SKM-1 (cell line): ENCODE results near the gene PLXNA4.

ENCODE experiments used
- DNase-seq: peaks from one replicate; lab custom pipeline; 2025; ENCODE audit not compliant: unreplicated experiment; lab: John Stamatoyannopoulos, UW

The PLXNA4 gene

DNA sequence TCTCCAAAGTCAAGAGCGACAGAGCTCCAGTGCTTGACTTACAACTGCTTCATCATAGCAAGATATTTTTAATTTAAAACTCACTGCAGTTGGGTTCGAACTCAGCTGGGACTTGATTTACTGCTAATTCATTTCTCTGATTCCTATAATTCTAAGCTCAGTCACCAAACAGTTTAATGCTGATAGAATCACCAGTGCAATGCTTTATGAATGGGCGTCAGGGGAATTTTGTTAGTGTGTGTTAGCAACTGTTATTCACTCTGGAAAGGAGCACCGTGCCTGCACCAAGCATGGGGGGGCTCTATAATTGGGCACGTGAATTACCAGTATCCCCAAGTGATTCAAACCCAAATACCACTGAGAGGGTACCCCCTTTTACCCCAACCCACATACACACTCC, 10.4 kb downstream of the PLXNA4 start:
- DNase-seq, result no peak

GRCh38 chr7:132565441-132565840, 10.8 kb downstream of the PLXNA4 start:
- no peak for DNase-seq

DNA sequence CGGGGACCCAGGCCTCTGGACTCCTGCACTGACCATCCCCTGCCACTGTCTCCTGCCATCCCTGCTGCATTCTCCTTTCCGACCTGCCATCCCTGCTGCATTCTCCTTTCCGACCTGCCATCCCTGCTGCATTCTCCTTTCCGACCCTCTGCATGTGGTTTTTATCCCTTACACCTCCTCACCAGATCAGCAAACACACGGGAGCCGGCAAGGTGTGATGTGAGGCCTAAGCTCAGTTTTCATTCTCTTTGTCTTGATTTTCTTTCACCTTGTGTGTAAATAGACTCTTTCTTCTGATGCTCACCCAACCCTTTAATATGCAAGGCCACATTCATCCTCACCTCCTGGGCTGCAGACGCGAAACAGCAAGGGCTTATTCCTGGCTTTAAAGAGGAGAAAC, 11.4 kb downstream of the PLXNA4 start:
- DNase-seq, result no peak

GRCh38 chr7:132564090-132564489, 12.2 kb downstream of the PLXNA4 start:
- no peak for DNase-seq

- DNase-seq, result no peak
Observed at GRCh38 chr7:132562690-132563089, 13.6 kb downstream of the PLXNA4 start.

DNA sequence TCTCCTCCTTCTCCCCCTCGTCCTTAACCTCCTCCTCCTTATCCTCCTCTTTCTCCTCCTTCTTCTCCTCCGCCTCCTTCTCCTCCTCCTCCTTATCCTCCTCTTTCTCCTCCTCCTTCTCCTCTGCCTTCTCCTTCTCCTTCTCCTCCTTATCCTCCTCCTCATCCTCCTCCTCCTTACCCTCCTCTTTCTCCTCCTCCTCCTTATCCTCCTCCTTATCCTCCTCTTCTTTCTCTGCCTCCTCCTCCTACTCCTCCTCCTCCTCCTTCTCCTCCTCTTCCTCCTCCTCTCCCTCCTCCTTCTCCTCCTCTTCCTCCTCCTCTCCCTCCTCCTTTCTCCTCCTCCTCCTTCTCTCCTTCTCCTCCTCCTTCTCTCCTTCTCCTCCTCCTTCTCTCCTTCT, 14.5 kb downstream of the PLXNA4 start:
- DNase-seq, result no peak

DNA sequence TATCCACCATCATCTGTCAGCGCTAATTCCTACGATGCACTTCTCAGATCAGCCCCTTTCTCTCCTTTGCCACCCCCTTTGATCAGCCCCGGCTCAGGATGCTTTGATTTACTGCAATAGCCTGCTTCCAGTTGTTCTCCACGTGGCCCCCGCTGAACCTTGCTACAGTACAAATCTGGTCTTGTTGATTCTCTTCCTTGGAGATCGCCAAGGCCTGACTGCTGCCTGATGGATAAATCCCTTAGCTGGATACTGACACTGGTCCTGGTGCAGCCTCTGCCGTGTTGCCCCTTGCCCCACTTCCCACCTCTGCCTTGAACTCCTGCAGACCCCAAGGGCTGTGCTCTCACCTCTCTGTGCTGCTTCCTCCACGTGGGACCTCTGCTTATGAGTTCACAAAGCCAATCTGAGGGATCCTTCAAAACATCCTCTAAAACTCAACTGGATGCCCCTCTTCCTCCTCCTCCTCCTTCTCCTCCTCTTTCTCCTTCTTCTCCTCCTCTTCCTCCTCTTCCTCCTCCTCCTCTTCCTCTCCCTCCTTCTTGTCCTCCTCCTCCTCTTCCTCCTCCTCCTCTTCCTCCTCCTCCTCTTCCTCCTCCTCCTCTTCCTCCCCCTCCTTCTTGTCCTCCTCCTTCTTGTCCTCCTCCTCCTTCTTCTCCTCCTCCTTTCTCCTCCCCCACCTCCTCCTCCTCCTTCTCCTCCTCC, 15.3 kb downstream of the PLXNA4 start:
- DNase-seq, result no peak

- DNase-seq, result no peak
Observed at GRCh38 chr7:132560105-132560504, 16.2 kb downstream of the PLXNA4 start.

DNA sequence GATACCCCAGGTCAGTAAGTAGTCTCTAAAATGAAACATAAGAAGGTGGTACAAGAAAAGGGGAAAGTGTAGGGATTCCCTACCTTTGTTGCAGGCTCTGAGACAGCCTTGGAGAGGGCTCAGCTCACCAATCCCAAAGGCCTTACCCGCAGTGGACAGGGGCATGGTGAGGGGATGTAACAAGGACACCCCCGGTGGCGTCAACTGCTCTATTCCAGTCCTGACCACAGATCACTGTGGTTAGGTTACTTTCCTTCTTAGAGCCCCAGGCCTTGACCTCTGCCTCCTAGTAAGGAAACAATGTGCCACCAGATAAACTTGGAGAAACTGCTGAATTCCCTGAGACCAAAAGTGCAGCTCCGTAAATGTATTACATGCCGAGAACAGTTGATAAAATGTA, 17.5 kb downstream of the PLXNA4 start:
- DNase-seq, result no peak

DNA sequence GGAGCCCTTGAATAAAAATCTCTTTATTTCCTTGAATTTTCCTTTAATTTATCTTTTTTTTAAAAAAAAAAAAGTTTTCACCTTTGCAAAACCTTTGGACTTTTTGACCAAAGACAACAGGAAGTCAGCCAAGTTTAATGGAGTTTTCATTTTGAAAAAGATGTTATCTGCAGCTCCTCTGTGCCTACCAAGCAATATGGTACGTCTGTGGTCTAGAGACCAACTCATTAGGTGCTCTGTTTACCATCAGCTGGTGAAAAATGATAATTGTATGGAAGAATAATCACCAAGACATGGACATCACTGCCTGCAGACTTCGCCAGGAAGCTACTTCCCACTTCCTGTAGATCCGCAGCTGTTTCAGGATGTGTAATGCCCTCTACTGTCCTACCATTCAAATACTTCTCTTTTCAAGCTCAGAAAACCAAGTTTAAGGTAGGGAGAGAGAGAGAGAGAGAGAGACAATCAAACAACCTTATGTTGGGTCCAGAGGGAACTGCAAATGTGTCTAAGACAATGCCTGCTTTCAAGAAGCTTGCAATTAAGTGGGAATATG, 18.7 kb downstream of the PLXNA4 start:
- no peak for DNase-seq

- no peak for DNase-seq
Observed at GRCh38 chr7:132554446-132554845, 21.8 kb downstream of the PLXNA4 start.

DNA sequence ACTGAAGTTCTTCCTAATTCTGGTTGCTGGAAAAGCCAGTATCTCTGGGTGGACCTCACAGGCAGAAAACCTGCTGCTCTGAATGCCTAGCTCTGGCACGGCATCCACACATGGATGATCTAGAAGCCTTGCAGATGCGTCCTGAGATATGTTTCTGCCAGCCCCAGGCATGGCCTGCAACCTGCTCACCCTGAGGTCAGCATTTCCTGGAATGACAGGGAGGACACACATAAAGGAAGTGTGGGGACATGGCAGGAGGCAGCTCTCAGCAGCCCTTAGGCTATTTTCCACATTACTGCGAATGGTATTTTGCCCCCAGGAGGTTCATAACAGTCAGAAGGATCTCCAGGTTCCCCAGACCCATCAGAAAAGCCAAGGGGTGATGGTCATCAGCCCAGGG, 23.2 kb downstream of the PLXNA4 start:
- no peak for DNase-seq

DNA sequence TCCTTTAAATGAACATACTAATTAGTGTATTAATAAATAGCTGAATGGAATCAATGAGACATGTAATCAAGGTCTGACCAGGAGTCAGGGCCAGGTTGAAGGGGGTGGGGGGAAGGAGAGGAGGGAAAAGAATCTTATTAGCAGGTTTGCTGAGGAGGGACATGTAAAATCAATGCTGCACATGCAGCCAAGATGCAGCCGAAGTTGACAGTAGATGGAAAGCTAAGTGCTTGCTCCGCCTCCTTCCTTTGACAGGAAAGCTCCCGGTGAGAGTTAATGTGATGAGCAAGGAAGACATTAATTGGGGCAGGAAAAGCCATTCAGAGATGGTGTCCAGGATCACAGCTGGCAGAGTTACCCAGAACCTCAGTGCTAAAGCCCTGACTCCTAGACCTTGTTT, 24.4 kb downstream of the PLXNA4 start:
- no peak for DNase-seq

GRCh38 chr7:132551439-132551838, 24.8 kb downstream of the PLXNA4 start:
- DNase-seq, result no peak

DNA sequence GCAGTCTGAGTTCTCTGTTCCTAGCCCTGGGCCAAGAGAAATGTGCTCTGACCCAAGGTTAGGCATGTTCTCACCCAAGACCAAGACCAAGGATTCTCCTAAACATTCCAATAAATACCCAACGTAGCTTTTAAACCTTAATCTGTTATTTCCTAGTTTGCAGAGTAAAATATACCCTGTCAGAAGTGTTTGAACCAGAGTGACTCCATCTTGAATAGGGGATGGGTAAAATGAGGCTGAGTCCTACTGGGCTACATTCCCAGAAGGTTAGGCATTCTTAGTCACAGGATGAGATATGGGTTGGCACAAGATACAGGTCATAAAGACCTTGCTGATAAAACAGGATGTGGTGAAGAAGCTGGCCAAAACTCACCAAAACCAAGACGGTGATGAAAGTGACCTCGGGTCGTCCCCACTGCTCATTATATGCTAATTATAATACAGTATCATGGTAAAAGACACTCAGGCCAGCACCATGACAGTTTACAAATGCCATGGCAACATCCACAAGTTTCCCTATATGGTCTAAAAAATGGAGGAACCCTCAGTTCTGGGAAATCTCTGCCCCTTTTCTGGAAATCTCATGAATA, 27.7 kb downstream of the PLXNA4 start:
- DNase-seq, result no peak

DNA sequence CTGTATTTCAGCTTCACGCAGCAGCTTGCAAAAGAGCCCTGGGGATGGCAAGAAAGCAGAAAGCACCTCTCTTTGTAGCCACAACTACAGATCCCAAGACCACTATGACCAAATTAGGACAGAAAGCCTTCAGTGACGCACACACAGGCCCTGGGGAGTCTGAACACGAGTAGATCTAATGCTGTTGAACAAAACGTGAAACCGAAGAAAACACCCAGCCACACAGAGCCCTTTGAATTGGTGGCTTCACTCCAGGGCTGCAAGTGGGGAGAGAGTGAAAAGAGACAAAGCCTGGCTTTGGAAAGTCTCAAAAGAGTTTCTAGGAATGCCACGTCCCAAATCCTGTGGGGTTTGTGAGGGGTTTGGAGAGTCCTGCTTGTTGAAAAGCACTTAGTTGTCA, 28.4 kb downstream of the PLXNA4 start:
- no peak for DNase-seq

- no peak for DNase-seq
Observed at GRCh38 chr7:132546366-132547127, 29.7 kb downstream of the PLXNA4 start.

DNA sequence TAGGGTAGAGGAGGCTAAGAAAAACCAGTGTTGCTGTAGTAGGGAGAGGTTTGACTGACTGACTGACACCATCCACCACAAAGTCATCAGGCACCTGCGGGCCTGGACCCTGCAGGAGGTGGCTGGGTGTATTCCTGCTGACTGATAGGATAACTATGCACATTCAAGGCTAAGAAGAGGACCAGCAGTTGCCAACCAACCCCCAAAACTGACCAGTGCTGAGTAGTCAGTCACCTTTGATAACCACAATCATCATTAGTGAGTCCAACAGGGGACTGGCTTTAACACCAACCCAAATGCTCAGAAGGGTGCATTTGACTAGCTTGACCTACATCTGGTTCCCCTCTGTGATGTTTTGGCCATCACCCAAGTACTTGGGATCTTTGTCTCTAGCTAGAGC, 30.5 kb downstream of the PLXNA4 start:
- DNase-seq, result no peak

GRCh38 chr7:132544999-132545398, 31.3 kb downstream of the PLXNA4 start:
- DNase-seq, result no peak

DNA sequence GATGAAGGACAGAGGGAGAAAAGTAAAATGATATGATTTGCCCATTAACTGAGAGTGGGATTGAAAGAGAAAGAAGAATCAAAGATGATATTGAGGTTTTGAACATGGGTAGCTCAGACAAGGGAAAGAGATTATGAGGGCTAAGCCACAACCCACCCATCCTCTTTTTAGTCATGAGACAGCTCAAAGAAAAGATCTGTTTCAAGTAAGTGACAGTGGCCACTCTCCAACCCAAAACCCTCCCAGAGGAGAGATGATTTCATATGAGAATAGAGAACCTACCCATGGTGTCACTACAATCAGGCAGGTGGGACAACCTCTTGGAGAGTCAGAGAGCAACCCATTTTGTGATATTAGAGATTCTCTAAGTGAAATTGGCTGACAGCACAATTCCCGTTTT, 32.2 kb downstream of the PLXNA4 start:
- no peak for DNase-seq

GRCh38 chr7:132542895-132543294, 33.4 kb downstream of the PLXNA4 start:
- DNase-seq, result no peak

- no peak for DNase-seq
Observed at GRCh38 chr7:132541656-132542055, 34.6 kb downstream of the PLXNA4 start.
